COLO668 (cell line): ENCODE measurements around the gene SUSD3.
"Not testable (repeated sequence)": the region's sequence is repeated elsewhere in the genome, so short reads cannot be mapped to it uniquely, and the experiment has no call there.

Experiments
- DNase-seq: peaks from one replicate; lab custom pipeline; 2025; ENCODE audit not compliant: unreplicated experiment; lab: John Stamatoyannopoulos, UW

SUSD3 gene

DNA sequence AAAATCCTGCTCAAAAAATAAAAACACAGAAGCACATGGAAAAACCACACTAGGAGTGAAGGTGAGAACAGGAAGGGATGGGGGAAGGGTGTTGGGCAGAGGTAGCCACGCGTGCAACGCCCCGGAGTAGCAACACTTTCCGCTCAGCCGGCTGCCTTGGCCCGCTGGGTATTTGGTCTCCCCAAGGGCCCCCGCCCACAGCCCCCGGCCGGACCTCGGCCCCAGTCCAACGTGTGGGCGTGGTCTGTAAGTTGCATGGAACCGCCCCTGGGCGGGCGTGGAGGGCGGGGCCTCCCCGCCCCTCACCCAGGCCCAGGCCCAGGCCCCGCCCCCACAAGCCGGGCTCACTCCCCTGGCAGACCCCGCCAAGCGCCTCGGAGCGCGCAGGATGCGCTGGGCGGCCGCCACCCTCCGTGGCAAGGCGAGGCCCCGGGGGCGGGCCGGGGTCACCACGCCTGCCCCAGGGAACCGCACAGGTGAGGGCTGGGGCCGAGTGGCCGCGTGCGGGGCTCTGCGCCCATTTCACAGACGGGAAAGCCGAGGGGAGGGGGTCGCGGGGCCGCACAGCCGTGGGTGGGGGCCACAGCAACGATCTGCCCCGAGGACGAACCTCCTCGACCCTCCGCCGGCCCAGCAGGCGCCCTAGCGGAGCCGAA, at the start of gene SUSD3:
Gene SUSD3, plus strand, starts transcription at position 347 of the 656 bp plus-strand sequence. Its CDS starts 42 bp downstream, at position 389.
- DNase-seq: peak; percentile 65

DNA sequence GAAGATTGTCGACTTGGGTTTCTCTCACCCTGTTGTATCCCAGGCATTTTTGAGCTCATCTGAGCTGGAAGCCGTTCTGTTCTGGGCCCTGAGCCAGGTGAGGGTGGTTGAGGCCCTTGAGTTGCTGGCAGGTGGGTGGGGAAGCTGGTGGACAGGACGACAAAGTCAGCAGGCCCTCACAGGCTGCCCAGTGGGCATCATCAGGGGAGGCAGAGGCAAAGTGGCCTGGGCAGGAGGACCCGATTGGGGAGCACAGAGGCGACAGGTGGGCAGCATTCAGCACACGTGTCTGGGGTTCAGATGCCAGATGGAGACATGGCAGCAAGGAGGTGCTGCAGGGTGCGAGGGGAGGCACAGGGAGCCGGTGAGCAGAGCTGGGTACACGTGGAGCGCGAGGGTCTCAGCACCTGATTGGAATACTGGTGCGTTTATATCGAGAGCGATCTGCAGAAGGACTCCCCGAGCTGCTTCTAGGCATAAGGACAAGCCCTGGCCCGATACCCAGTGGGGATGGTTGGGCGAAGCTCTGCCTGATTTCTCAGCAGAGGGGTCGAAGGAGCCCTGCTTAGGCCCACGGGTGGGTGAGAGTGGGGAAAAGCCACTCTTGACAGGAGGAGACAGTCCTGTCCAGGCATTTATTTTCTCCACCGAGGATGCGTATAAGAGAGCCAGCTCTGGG, 49.0 kb upstream of the SUSD3 start:
- DNase-seq: no peak

DNA sequence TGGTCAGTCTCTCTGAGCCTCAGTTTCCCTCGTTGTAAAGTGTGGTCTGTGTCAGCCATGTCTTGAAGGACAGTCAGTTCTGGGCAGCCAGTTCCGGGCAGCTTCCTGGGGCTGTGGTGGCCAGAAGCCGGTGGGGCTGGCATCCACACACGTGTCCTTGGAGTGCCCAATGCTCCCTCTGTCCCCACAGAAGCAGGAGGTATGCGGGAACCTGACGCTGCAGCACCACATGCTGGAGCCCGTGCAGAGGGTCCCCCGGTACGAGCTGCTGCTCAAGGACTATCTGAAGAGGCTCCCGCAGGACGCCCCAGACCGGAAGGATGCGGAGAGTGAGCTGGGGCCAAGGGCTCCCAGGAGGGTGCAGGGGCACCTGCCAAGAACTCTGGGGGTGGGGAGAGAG, 48.4 kb upstream of the SUSD3 start:
- DNase-seq: no peak

DNA sequence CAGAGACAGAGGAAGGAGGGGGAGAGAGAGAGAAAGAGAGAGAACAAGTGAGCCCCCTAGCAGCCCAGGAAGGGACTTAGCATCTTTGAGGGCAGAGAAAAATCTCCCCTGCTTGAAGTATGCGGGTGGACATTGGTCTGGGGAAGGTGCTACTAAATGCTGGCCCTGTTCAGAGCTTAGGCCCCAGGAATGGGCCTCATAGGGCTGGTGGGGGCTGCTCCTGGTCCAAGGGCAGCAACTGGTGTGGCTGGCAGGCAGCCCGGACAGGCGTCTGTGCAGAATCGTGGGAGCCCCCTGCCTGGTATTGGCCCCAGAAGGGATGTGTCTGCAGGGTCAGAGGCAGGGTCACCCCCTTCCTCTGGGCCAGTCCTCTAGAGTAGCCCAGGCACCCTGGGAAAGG, 47.8 kb upstream of the SUSD3 start:
- DNase-seq: no peak

DNA sequence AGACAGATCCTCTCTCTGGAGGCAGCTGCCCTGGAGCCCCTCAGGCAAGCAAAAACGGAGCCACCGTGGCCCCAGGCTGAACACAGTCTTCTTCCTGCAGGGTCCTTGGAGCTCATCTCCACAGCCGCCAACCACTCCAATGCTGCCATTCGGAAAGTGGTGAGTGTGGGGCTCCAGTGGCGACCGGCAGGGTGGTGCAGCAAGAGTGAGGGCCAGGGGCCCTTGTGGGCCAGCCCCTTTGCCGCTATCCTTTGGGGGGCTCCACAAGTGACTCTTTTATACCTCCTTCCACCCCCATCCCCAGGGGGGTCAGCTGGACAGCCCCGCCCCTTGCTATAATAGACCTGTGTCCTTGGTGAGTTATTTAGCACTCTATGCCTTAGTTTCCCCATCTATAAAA, 47.4 kb upstream of the SUSD3 start:
- DNase-seq: no peak

DNA sequence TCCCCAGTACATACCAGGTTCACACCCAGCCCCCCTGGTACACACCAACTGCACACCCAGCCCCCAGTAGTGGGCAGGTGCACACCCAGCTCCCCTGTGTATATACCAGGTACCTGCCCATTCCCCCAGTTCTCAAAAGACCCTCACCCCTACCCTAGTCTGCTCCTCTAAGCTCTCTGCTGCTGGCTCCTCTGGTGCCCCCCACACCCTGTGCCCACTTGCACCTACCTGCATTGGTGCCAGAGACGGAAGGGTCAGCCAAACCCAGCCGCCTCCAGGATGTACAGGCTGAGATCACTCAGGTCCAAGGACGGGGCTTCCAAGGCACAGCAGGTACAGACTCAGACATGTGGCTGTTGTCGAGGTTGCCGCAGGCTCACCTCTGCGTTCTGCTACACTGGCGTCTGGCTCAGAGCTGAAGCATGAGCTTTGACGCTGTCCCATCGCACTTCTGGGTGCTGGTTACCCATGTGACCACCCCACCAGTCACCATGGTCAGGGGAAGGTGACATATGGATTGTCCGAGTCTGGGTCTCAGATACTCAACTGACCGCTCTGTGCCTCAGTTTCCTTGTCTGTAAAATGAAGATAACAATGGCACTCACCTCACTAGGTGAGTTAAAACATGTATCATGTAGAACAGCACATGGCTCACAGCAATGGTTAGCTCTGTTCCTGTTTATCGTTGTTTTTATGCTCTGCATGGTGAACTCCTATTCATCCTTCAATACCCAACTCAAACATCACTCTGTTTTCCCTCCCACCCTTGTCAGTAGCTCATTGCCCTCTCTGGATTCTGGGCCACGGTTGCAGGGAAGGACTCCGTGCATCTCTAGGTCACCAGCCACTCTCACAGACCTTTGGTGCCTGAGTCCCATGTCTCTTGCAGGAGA, 45.3 kb upstream of the SUSD3 start:
- DNase-seq: no peak

DNA sequence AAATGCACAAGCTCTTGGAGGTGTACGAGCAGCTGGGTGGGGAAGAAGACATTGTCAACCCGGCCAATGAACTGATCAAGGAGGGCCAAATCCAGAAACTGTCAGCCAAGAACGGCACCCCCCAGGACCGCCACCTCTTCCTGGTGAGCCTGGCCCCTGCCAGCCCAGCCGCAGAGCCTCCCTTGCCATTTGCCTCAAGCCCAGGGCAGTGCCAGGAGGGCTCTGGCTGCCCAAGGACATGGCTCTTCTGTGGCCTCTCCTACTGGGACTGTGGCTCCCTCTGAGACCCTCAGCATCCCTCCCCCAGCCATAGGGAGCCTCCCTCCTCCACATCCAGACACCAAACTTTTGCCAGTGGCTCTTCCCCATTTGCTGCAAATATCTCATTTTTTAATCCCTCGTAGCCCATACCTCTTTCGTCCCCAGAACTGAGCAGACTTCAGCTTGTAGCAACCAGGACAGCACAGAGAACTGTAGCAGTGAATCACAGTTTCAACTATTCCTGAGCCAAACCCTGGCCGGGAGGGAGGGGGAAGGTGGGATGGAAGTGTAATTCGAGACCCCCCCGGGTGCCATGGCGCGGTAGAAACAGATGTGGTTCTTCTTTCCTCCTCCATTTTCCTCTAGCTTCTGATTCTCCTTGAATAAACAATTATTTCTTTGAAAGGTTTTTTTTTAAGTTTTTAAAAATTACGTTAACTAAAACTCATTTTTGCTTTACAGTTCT, 44.5 kb upstream of the SUSD3 start:
- no peak for DNase-seq

DNA sequence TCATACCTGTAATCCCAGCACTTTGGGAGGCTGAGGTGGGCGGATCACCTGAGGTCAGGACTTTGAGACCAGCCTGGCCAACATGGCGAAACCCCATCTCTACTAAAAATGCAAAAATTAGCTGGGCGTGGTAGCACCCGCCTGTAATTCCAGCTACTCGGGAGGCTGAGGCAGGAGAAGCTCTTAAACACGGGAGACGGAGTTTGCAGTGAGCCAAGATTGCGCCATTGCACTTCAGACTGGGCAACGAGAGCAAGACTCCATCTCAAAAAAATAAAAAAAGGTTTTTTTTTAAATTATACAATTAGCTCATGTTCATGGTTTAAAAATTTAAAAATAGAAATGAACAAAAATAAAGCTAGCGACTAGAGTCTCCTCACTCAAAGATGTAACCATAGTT, 43.3 kb upstream of the SUSD3 start:
- DNase-seq: not testable (repeated sequence)

DNA sequence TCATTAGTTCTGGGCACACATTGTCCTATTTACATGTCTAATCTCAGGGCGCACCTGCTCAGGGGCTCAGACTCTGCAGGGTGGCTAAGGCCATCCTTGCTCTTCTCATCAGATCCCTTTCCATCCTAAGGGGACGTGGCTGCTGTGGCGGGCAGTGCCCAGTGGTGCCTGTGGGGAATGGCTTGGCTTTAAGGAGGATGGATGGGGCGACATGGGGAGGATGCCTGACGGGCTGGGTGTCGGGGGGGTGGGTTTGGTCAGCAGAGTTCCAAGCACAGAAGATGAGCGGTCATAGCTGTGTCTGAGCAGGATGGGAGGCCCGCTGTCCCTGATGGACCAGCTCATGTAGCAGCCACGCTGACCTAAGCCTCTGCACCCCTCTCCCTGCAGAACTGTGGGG, 40.9 kb upstream of the SUSD3 start:
- no peak for DNase-seq

DNA sequence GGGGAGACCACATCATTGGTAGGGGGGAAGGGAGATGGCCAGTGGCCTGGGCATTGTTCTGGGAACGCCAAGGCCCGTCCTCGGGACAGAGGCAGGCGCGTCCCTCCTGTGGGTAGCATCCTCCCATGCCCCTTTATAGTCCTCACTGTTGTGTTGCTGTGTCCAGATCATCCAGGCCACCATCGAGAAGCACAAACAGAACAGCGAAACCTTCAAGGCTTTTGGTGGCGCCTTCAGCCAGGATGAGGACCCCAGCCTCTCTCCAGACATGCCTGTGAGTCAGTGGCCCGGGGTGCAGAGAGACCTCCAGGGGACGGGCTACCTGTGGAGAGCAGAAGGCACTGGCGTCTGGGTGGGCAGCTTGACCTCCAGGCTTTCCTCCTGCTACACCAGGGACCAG, 38.4 kb upstream of the SUSD3 start:
- DNase-seq: no peak

DNA sequence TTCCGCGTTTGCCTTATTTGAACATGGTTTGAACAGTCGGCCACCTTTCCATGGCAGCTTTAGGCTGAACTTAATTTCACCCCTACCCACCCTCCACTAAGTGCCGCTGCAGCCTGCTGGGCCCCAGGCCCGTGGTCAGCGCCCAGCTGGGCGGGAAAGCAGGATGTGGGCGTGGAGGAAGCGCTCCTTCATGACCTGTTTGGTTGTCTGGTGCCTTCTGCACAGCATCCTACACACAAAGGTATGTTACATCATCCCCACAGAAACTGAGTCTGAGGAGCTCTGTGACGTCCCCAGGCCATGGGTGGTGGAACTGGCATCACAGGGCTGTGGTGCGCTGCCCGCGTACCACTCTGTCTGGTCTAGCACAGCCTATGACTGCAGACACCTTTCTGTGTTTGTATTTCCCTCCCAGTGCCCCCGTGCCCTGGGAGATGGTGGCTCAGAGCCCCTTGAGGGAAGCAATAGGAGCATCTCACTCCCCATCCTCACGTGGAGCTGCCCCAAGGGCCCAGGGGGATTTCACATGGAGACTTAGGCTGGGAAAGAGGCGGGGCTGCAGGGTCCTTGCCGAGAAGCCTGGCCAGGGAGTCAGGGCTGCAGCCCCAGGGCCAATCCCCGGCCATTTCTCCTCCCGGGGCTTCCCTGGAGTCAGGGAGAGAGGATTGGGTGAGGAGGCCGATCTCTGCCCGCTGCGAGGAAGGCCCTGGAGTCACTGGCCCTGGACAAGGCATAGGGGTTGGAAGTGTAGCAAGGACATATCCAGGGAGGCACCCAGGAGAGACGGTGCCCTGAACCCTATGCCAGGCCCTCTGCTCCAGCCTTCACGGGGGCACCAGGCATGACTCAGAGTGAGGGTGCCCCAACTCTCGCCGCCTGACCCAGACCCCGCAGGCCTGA, 37.5 kb upstream of the SUSD3 start:
- DNase-seq: no peak

DNA sequence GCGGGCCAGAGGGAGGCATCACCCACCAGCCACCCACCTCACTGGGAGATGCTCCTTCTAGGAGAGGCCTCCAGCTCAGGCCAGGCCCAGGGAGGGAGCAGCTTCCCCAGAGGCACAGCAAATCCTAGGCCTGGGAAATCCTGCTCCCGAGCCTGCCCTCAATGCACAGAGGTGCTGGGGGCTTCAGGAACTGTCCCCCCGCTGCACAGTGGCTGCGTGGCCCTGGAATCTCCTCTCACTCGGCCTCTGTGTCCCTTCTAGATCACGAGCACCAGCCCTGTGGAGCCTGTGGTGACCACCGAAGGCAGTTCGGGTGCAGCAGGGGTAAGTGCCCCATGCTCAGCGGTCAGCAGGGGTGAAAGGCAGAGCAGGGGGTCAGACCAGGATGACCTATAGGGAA, 36.4 kb upstream of the SUSD3 start:
- DNase-seq: no peak

DNA sequence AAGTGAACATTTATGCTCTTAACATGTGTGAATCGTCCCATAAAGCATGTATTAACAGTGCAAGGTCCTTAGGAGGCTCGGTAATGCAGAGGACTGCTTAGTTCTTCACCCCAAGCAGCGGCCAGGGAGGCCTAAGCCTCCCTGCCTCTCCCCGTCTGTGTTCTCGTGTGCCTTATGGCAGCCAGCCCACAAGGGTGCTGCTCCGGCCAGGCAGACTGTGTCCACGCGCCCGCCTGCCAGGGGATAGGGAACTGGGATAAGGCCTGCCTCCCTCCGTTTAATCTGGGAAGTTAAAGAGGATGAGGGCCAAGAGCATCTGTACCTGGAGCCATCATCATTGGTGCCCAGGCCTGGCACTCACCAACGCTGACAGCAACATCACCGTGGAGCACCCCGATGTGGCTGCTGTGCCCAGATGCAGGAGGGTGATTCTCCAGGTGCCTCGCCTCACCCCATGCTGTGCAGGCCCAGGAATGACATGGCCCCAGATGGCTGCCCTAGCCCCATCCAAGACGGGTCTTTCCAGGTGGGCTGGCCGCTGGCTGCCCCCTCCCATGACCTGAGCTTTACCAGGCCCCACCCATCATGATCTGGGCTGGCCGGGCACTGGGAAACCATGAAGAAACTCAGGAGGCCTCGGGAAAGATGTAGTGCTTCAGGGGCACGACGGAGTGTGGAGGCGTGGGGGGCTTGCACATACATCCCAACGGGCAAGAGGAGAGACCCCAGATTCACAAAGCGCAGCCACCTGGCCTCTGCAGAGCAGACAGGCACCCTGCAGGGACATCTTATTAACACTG, 35.6 kb upstream of the SUSD3 start:
- no peak for DNase-seq

DNA sequence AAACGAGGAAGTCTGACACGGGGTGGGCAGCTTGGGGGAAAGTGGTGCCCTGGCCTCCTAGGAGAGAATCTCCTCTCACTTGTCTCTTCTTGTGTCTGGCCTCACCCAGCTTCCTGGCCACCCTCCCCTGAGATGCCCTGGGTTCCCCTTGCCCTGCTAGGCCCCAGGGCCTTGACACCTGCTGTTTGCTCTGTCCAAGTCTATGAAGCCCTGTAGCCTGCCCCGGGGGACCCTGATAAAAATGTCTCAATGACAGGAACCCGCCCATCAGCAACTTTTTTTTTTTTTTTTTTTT, 35.0 kb upstream of the SUSD3 start:
- DNase-seq: no peak

DNA sequence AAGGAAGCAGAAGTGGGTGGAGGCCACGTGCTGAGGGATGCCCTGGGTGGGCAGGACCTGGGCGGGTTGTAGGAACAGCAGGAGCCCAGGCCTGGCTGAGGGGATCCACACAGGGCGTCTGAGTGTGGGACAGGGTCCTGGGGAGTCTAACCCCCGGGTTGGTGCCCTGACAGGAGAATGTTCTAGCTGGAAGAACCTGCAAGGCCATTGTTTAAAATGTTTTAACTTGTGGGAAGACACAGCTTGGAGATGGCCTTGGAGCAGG, 33.9 kb upstream of the SUSD3 start:
- DNase-seq: no peak

DNA sequence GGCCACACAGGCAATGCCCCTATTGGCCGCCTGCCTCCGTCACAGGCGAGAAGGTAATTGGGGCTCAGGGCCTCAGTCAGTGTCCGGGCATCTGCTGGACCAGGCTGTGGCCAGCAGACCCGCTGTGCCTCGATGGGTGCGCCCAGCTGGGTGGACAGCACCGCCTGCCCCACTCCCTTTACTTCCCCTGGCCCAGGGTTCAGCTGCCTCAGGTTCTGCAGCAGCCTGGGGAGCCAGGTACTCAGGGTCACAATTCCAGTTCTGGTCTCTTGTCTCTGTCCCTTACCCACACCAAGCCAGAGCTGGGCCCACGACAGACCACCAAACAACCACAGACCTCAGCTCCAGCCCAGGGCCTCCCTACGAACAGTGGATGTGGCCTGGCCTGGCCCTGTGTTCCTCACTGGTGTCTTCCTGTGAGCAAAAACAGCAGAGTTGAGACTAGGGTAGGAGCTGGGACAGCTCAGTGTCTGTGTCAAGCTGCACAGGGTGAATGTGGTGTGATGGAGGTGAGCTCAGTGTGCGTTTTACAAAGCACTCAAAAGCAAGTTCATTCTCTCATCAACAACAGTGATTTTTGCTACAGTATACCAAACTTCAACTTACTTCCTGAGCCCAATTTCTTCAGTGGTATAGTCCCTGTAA, 33.4 kb upstream of the SUSD3 start:
- DNase-seq: no peak

DNA sequence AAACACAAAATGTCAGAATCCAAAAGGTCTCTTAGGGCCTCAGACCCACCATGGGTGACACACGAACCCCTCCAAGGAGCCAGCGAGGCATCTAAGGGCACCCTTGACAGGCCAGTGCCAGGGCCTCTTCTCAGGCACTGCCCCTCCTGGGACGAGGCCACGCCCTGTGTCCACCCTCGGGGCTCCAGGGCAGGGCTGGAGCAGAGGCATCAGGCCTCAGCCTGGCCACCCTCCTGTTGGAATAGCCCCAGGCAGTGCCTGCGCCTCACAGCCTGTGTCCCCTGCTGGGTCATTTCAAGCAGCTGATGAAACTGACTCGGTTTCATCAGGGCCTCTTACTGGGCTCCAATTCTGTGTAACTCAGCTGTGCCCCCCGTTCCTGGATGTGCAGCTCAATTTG, 32.8 kb upstream of the SUSD3 start:
- DNase-seq: peak; percentile 13

DNA sequence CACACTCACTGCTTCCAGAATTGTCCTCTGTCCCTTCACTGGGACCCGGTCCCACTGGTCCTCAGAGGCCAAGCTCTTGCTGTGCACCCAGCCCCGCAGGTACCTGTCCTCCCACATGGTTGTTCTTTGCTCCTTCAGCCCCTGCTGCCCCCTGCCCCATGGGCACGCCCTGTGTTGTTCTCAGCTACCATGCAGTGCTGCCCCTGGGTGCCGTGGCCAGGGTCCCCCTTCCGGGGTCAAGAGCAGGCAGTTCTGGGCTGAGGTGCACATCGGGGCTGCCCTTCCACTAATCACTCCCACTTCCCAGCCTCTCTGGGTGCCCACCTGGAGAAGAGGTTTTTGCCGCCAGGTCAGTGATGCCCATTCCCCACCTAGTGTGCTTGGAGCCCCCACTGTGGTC, 31.9 kb upstream of the SUSD3 start:
- DNase-seq: no peak

DNA sequence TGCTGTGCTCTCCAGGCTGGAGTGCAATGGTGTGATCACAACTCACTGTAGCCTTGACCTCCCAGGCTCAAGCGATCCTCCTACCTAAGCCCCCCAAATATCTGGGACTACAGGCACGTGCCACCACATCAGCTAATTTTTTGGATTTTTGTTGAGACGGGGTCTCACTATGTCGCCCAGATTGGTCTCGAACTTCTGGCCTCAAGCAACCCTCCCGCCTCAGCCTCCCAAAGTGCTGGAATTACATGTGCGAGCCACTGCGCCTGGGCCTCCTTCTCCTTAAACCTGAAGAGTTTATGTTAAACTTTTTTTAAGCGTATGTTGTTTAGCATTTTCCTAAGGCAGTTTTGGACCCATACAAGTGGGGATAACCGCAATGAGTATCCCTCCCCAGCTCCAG, 30.8 kb upstream of the SUSD3 start:
- DNase-seq: no peak
